BJ (cell line): ENCODE measurements around the gene COX5B. TPM values are rescaled to one million over a fixed set of nuclear protein-coding genes. Genes with fewer than 3 reads are reported as not detected.
"Not testable (repeated sequence)": the region's sequence is repeated elsewhere in the genome, so short reads cannot be mapped to it uniquely, and the experiment has no call there.

ENCODE experiments used
- CTCF ChIA-PET: fragments of 350-600 bp; formaldehyde crosslinking; extraction: SDS; loops from one replicate; lab custom pipeline; 2021; ENCODE audit warnings: antibody characterized with exemption, inconsistent platforms; lab: Yijun Ruan, JAX
- POLR2A ChIA-PET: fragments of 300-600 bp; sonication (Branson Sonifier 250); formaldehyde crosslinking; extraction: SDS; loops from one replicate; lab custom pipeline; 2021; ENCODE audit warnings: antibody characterized with exemption; lab: Charles Lee
- DNase-seq: peaks from one replicate; pipeline ENCODE4 v3.0.0-alpha.2; 2011; ENCODE audit warnings: low read depth
- H3K27me3 ChIP-seq: 2 replicates; pipeline ENCODE4 v1.6.0; 2011; ENCODE audit warnings: low read length; ENCODE audit not compliant: control insufficient read depth, insufficient read depth
- H3K36me3 ChIP-seq: 2 replicates; pipeline ENCODE4 v1.5.1; 2011; ENCODE audit warnings: low read length; ENCODE audit not compliant: control insufficient read depth, insufficient read depth
- H3K4me3 ChIP-seq: 2 replicates; pipeline ENCODE4 v1.5.1; 2011; ENCODE audit warnings: low read depth, mild to moderate bottlenecking, control low read depth, low read length
- polyA minus RNA-seq: library from RNA; depleted of rRNA, polyadenylated mRNA; stranded (reverse); fragments of >200 nt; gene quantifications from 2 replicates; pipeline ENCODE4 v1.2.3, GENCODE V29; 2011; rRNA and poly(A)+ RNA removed
- polyA plus RNA-seq: library from polyadenylated mRNA; depleted of rRNA; stranded (reverse); fragments of >200 nt; gene quantifications from 2 replicates; pipeline ENCODE4 v1.2.3, GENCODE V29; 2011; rRNA removed
- TF ChIP-seq, protein P1 (sequence below): IDR thresholded peaks from 2 replicates; pipeline ENCODE4 v1.5.1; 2011; ENCODE audit warnings: low read depth, mild to moderate bottlenecking, control low read depth, inconsistent platforms, low read length, moderate library complexity; ENCODE audit not compliant: insufficient read depth

Gene COX5B, protein sequence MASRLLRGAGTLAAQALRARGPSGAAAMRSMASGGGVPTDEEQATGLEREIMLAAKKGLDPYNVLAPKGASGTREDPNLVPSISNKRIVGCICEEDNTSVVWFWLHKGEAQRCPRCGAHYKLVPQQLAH
- 339 and 358 TPM in 2 replicates for polyA plus RNA-seq
- polyA minus RNA-seq = 21.3 and 32.1 TPM in 2 replicates

GRCh38 chr2:97645695-97646629 is at the start of gene COX5B:
Gene COX5B, plus strand, starts transcription at chr2:97646062. Its CDS starts 25 bp downstream, at chr2:97646087.
- peak within 1 kb of the TSS; percentile 98 for H3K4me3 ChIP-seq
- POLR2A ChIA-PET = interaction anchor here (1.6 kb wide), 1 partner anchor 18 kb away, joined by 8 read pairs; the partner anchor contains the start of gene ACTR1B
- CTCF ChIA-PET = interaction anchor here (0.7 to 1.1 kb wide), 3 partner anchors 16 to 56 kb away, joined by 3 to 5 read pairs (median 3); no protein-coding TSS in a partner anchor
- H3K27me3 ChIP-seq = no peaks in the 10 kb centered on the region
- peak; percentile 87 for DNase-seq
- TF ChIP-seq, protein P1, sequence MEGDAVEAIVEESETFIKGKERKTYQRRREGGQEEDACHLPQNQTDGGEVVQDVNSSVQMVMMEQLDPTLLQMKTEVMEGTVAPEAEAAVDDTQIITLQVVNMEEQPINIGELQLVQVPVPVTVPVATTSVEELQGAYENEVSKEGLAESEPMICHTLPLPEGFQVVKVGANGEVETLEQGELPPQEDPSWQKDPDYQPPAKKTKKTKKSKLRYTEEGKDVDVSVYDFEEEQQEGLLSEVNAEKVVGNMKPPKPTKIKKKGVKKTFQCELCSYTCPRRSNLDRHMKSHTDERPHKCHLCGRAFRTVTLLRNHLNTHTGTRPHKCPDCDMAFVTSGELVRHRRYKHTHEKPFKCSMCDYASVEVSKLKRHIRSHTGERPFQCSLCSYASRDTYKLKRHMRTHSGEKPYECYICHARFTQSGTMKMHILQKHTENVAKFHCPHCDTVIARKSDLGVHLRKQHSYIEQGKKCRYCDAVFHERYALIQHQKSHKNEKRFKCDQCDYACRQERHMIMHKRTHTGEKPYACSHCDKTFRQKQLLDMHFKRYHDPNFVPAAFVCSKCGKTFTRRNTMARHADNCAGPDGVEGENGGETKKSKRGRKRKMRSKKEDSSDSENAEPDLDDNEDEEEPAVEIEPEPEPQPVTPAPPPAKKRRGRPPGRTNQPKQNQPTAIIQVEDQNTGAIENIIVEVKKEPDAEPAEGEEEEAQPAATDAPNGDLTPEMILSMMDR = no peak
- peaks cover 9% of the 10 kb centered on the region for H3K36me3 ChIP-seq

DNA sequence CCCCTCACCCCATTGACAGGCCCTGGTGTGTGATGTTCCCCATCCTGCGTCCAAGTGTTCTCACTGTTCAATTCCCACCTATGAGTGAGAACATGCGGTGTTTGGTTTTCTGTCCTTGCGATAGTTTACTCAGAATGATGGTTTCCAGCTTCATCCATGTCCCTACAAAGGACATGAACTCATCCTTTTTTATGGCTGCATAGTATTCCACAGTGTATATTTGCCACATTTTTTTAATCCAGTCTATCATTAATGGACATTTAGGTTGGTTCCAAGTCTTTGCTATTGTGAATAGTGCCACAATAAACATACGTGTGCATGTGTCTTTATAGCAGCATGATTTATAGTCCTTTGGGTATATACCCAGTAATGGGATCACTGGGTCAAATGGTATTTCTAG is 49.7 kb upstream of the COX5B start:
- POLR2A ChIA-PET, H3K4me3 ChIP-seq, H3K36me3 ChIP-seq, CTCF ChIA-PET, DNase-seq, H3K27me3 ChIP-seq: not testable (repeated sequence)

DNA sequence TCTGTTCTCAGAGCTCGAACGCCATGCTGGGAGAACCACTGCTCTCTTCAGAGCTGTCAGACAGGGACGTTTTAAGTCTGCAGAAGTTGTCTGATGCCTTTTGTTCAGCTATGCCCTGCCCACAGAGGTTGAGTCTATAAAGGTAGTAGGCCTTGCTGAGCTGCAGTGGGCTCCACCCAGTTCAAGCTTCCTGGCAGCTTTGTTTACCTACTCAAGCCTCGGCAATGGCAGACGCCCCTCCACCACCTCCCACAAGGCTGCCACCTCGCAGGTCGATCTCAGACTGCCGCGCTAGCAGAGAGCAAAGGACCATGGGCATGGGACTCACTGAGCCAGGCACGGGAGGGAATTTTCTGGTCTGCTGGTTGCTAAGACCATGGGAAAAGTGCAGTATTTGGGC is 44.3 kb upstream of the COX5B start:
- H3K4me3 ChIP-seq, DNase-seq, POLR2A ChIA-PET, CTCF ChIA-PET, H3K36me3 ChIP-seq, H3K27me3 ChIP-seq: not testable (repeated sequence)

- H3K36me3 ChIP-seq, DNase-seq, POLR2A ChIA-PET, H3K4me3 ChIP-seq, CTCF ChIA-PET, H3K27me3 ChIP-seq: not testable (repeated sequence)
Observed at GRCh38 chr2:97605109-97605508, 40.8 kb upstream of the COX5B start.

- DNase-seq, POLR2A ChIA-PET, H3K36me3 ChIP-seq, CTCF ChIA-PET, H3K27me3 ChIP-seq, H3K4me3 ChIP-seq: not testable (repeated sequence)
Observed at GRCh38 chr2:97605524-97606339, 40.1 kb upstream of the COX5B start.

GRCh38 chr2:97608745-97609144 is 37.1 kb upstream of the COX5B start:
- H3K36me3 ChIP-seq, POLR2A ChIA-PET, CTCF ChIA-PET, DNase-seq, H3K27me3 ChIP-seq, H3K4me3 ChIP-seq: not testable (repeated sequence)

DNA sequence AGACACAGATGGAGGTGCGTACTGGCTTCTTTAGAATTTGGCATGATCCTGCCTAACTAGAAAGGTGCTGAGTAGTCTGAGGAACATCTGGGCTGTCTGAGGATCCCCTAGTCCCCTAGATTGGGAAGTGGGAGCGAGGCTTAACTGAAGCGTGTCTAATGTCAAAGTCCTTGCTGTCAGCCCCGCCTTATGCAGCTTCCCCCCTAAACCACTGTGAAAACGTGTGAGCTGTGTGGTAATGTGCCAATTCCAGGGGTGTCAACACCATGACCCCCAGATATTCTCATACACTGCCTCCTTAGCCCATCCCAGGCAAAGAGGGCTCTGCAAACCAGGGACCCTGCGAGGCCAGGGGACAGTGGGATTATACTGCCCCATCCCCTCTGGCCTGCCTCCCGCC is 34.0 kb upstream of the COX5B start:
- POLR2A ChIA-PET, CTCF ChIA-PET, H3K27me3 ChIP-seq, H3K36me3 ChIP-seq, H3K4me3 ChIP-seq, DNase-seq: not testable (repeated sequence)

DNA sequence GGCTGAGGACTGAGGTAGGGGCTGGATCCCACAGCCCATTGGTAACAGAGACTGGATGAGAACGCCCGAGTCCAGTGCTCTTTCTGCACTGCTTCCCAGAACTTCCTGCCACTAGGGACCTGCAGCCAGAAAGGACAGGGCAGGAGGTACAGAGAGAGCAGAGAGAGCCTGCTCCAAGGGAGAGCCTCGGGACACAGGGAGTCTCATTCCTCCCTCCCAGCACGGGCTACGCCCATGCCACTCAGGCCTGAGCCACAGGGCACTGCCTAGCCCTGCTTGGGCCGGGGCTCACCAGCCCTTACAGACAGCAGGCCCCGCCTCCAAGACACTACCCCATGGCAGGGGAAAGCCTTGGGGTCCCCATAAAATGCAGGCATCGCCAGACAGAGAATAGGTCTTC is 30.1 kb upstream of the COX5B start:
- H3K4me3 ChIP-seq, CTCF ChIA-PET, DNase-seq, H3K27me3 ChIP-seq, H3K36me3 ChIP-seq, POLR2A ChIA-PET: not testable (repeated sequence)
